ENCODE results near the gene RASD2.

Gene RASD2

GRCh38 chr22:35519306-35520000 lies 21.2 kb upstream of the RASD2 start:
- DNase-seq = no peak

GRCh38 chr22:35521358-35522224 lies 19.0 kb upstream of the RASD2 start:
- DNase-seq = no peak

- no peak for DNase-seq
Observed at GRCh38 chr22:35522225-35523149, 18.1 kb upstream of the RASD2 start.

- no peak for DNase-seq
Observed at GRCh38 chr22:35523167-35523947, 17.3 kb upstream of the RASD2 start.

- no peak for DNase-seq
Observed at GRCh38 chr22:35524966-35525686, 15.5 kb upstream of the RASD2 start.

- no peak for DNase-seq
Observed at GRCh38 chr22:35525687-35526332, 14.8 kb upstream of the RASD2 start.

- no peak for DNase-seq
Observed at GRCh38 chr22:35526333-35526979, 14.2 kb upstream of the RASD2 start.

- no peak for DNase-seq
Observed at GRCh38 chr22:35528927-35529326, 11.7 kb upstream of the RASD2 start.

GRCh38 chr22:35530700-35531099 lies 9.9 kb upstream of the RASD2 start:
- no peak for DNase-seq

- DNase-seq = no peak
Observed at GRCh38 chr22:35531202-35531601, 9.4 kb upstream of the RASD2 start.

- no peak for DNase-seq
Observed at GRCh38 chr22:35531676-35532075, 9.0 kb upstream of the RASD2 start.

- DNase-seq = no peak
Observed at GRCh38 chr22:35533365-35534029, 7.1 kb upstream of the RASD2 start.

GRCh38 chr22:35534091-35534490 lies 6.5 kb upstream of the RASD2 start:
- no peak for DNase-seq

GRCh38 chr22:35537232-35537631 lies 3.4 kb upstream of the RASD2 start:
- no peak for DNase-seq

- no peak for DNase-seq
Observed at GRCh38 chr22:35538801-35539321, 1.8 kb upstream of the RASD2 start.

- DNase-seq = no peak
Observed at GRCh38 chr22:35539487-35539886, 1.1 kb upstream of the RASD2 start.

GRCh38 chr22:35539910-35540594 lies 579 bp upstream of the RASD2 start:
- peak; percentile 67 for DNase-seq

- no peak for DNase-seq
Observed at GRCh38 chr22:35541254-35541748, 670 bp downstream of the RASD2 start.

Data from activated CD4-positive, CD25-positive, alpha-beta regulatory T cell treated with anti-CD3 and anti-CD28 coated beads, Interleukin-2, amount 50 U/mL, for 72 hours (primary cell).